ENCODE measurements around the gene LMNA.

Gene LMNA

DNA sequence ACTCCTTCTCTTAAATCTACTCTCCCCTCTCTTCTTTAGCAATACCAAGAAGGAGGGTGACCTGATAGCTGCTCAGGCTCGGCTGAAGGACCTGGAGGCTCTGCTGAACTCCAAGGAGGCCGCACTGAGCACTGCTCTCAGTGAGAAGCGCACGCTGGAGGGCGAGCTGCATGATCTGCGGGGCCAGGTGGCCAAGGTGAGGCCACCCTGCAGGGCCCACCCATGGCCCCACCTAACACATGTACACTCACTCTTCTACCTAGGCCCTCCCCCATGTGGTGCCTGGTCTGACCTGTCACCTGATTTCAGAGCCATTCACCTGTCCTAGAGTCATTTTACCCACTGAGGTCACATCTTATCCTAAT lies 16.0 kb downstream of the LMNA start:
- TF ChIP-seq NFIC (IDR thresholded peaks at IDR 0.05) (no peak), EP300 (IDR thresholded peaks at IDR 0.05; ENCODE audit: borderline replicate concordance) (no peak)

DNA sequence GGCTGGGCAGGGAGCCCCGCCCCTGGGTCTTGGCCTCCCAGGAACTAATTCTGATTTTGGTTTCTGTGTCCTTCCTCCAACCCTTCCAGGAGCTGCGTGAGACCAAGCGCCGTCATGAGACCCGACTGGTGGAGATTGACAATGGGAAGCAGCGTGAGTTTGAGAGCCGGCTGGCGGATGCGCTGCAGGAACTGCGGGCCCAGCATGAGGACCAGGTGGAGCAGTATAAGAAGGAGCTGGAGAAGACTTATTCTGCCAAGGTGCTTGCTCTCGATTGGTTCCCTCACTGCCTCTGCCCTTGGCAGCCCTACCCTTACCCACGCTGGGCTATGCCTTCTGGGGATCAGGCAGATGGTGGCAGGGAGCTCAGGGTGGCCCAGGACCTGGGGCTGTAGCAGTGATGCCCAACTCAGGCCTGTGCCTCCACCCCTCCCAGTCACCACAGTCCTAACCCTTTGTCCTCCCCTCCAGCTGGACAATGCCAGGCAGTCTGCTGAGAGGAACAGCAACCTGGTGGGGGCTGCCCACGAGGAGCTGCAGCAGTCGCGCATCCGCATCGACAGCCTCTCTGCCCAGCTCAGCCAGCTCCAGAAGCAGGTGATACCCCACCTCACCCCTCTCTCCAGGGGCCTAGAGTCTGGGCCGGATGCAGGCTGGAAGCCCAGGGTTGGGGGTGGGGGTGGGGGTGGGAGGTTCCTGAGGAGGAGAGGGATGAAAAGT lies 20.4 kb downstream of the LMNA start:
- TF ChIP-seq EGR1 (IDR thresholded peaks at IDR 0.05) (no peak), EP300 (IDR thresholded peaks at IDR 0.05; ENCODE audit: borderline replicate concordance) (no peak), TEAD4 (IDR thresholded peaks at IDR 0.05) (no peak), CEBPB (IDR thresholded peaks at IDR 0.05) (no peak), NFIC (IDR thresholded peaks at IDR 0.05) (no peak), TCF12 (IDR thresholded peaks at IDR 0.05; ENCODE audit: low read depth) (no peak)

DNA sequence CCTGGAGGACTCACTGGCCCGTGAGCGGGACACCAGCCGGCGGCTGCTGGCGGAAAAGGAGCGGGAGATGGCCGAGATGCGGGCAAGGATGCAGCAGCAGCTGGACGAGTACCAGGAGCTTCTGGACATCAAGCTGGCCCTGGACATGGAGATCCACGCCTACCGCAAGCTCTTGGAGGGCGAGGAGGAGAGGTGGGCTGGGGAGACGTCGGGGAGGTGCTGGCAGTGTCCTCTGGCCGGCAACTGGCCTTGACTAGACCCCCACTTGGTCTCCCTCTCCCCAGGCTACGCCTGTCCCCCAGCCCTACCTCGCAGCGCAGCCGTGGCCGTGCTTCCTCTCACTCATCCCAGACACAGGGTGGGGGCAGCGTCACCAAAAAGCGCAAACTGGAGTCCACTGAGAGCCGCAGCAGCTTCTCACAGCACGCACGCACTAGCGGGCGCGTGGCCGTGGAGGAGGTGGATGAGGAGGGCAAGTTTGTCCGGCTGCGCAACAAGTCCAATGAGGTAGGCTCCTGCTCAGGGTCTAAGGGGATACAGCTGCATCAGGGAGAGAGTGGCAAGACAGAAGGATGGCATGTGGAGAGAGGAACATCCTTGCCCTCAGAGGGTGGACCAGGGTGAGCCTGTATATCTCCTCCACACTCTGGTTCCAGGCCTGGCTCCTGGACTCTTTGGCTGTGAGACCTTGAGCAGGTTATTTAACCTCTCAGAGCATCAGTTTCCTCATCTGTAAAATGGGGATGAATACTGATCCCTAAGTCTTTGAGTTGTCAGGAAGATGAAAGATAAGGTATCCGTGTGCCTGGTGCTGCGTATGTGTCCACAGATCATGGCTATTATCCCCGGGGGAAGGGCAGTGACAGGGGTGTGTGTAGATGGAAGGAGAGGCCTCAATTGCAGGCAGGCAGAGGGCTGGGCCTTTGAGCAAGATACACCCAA lies 21.7 kb downstream of the LMNA start:
- no peak for TF ChIP-seq USF1 (IDR thresholded peaks at IDR 0.05)
- no peak for TF ChIP-seq RAD21 (IDR thresholded peaks at IDR 0.05; ENCODE audit: low read depth)
- TF ChIP-seq TAF1 (IDR thresholded peaks at IDR 0.05; ENCODE audit: low read depth), result no peak
- no peak for TF ChIP-seq FOXM1 (IDR thresholded peaks at IDR 0.05; ENCODE audit: borderline replicate concordance, low read depth)
- no peak for TF ChIP-seq MAX (IDR thresholded peaks at IDR 0.05)

DNA sequence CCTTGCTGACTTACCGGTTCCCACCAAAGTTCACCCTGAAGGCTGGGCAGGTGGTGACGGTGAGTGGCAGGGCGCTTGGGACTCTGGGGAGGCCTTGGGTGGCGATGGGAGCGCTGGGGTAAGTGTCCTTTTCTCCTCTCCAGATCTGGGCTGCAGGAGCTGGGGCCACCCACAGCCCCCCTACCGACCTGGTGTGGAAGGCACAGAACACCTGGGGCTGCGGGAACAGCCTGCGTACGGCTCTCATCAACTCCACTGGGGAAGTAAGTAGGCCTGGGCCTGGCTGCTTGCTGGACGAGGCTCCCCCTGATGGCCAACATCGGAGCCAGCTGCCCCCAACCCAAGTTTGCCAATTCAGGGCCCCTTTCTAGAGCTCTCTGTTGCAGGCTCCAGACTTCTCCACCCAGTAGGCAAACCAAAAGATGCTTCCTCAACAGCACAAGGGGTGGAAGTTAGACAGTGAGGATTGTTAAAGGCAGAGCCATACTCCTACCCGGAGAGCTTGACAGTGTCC lies 22.5 kb downstream of the LMNA start:
- TF ChIP-seq CEBPB (IDR thresholded peaks at IDR 0.05) (no peak), TEAD4 (IDR thresholded peaks at IDR 0.05) (no peak), USF1 (IDR thresholded peaks at IDR 0.05) (no peak), REST (IDR thresholded peaks at IDR 0.05; ENCODE audit: low read depth) (no peak), NFIC (IDR thresholded peaks at IDR 0.05) (no peak), MAX (IDR thresholded peaks at IDR 0.05) (no peak), EP300 (IDR thresholded peaks at IDR 0.05; ENCODE audit: borderline replicate concordance) (no peak), YY1 (IDR thresholded peaks at IDR 0.05; ENCODE audit: low read depth) (no peak), RAD21 (IDR thresholded peaks at IDR 0.05; ENCODE audit: low read depth) (no peak), TCF12 (IDR thresholded peaks at IDR 0.05; ENCODE audit: low read depth) (no peak), EGR1 (IDR thresholded peaks at IDR 0.05) (no peak)

DNA sequence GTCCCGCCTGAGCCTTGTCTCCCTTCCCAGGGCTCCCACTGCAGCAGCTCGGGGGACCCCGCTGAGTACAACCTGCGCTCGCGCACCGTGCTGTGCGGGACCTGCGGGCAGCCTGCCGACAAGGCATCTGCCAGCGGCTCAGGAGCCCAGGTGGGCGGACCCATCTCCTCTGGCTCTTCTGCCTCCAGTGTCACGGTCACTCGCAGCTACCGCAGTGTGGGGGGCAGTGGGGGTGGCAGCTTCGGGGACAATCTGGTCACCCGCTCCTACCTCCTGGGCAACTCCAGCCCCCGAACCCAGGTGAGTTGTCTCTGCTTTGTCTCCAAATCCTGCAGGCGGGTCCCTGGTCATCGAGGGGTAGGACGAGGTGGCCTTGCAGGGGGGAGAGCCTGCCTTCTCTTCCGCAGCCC lies 24.0 kb downstream of the LMNA start:
- TF ChIP-seq REST (IDR thresholded peaks at IDR 0.05; ENCODE audit: low read depth) (no peak), CEBPB (IDR thresholded peaks at IDR 0.05) (no peak), USF1 (IDR thresholded peaks at IDR 0.05) (no peak), ZBTB7A (IDR thresholded peaks at IDR 0.05; ENCODE audit: low read depth) (no peak), RAD21 (IDR thresholded peaks at IDR 0.05; ENCODE audit: low read depth) (no peak), EP300 (IDR thresholded peaks at IDR 0.05; ENCODE audit: borderline replicate concordance) (no peak), TEAD4 (IDR thresholded peaks at IDR 0.05) (no peak), MAX (IDR thresholded peaks at IDR 0.05) (no peak), TCF12 (IDR thresholded peaks at IDR 0.05; ENCODE audit: low read depth) (no peak), YY1 (IDR thresholded peaks at IDR 0.05; ENCODE audit: low read depth) (no peak), TAF1 (IDR thresholded peaks at IDR 0.05; ENCODE audit: low read depth) (no peak), NFIC (IDR thresholded peaks at IDR 0.05) (no peak), EGR1 (IDR thresholded peaks at IDR 0.05) (no peak), FOXM1 (IDR thresholded peaks at IDR 0.05; ENCODE audit: borderline replicate concordance, low read depth) (no peak), CREB1 (IDR thresholded peaks at IDR 0.05; ENCODE audit: low read depth) (no peak)

Data from Ishikawa (cell line).